Fibroblast of villous mesenchyme (primary cell): Measurements from ENCODE around the gene VAV3. TPM values are rescaled to one million over a fixed set of nuclear protein-coding genes. Genes with fewer than 3 reads are reported as not detected.

Experiments
- DNase-seq: peaks from one replicate; pipeline ENCODE4 v3.0.0-alpha.2; 2010; ENCODE audit warnings: low read depth
- H3K4me3 ChIP-seq: 2 replicates; pipeline ENCODE4 v1.5.1; 2011; ENCODE audit warnings: low read depth, mild to moderate bottlenecking, low read length
- total RNA-seq: library from RNA; depleted of rRNA; stranded (reverse); fragments of >200 nt; gene quantifications from 2 replicates; pipeline ENCODE4 v1.2.3, GENCODE V29; 2012
- TF ChIP-seq, protein P1 (sequence below): IDR thresholded peaks from 2 replicates; pipeline ENCODE4 v1.5.1; 2012; ENCODE audit warnings: low read depth, mild to moderate bottlenecking, low read length; ENCODE audit not compliant: insufficient read depth

The VAV3 gene
- total RNA-seq, 1 donor: 0.43 TPM

DNA sequence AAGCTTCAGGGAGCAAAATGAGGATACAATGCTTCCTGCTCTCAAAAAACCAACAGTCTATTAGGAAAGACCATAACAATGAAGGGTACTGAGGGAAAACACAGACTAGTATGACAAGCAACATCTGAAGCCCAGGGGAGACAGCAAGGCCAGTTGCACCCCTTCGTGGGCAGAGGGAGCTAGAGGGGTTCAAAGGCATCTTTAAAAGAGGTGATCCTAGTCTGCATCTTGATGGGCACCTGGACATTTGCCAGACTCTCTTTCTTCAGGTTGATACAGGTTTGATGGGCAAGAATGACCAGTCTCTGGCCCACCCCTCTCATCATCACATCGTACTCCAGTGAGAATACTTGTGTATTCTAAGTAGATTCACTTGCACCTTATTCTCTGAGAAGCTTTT is 177.7 kb downstream of the VAV3 start:
- no peak for DNase-seq

DNA sequence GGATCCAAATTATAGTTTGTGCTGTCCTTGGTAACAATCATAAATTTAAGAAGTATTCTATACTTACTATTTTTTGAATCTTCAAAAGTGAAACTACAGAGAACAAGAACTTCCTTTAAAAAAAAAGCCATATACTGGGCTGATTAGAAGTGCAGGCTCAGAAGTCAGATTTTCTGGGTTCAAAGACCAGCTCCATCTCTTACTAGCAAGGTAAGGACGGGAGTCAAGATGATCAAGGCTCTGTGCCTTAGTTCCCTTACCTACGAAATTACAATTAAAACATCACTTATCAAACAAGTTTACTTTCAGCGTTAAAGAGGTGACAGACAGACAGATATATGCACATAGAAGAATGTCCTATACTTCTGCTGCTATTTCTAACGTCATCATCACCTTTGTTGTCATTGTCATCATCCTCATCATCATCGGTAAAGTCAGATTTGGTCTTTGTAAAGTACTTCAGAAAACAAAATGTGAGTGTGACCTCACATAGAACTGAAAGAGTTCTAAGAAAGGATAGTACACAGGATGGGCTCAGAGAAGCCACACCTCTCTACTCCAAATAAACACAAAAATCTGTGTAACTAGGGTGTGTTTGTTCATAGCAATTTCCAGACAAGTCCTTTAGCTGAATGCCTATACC is 178.7 kb downstream of the VAV3 start:
- H3K4me3 ChIP-seq: no peak overlapping the region
- TF ChIP-seq, protein P1, sequence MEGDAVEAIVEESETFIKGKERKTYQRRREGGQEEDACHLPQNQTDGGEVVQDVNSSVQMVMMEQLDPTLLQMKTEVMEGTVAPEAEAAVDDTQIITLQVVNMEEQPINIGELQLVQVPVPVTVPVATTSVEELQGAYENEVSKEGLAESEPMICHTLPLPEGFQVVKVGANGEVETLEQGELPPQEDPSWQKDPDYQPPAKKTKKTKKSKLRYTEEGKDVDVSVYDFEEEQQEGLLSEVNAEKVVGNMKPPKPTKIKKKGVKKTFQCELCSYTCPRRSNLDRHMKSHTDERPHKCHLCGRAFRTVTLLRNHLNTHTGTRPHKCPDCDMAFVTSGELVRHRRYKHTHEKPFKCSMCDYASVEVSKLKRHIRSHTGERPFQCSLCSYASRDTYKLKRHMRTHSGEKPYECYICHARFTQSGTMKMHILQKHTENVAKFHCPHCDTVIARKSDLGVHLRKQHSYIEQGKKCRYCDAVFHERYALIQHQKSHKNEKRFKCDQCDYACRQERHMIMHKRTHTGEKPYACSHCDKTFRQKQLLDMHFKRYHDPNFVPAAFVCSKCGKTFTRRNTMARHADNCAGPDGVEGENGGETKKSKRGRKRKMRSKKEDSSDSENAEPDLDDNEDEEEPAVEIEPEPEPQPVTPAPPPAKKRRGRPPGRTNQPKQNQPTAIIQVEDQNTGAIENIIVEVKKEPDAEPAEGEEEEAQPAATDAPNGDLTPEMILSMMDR: no peak
- no peak for DNase-seq

More for the DNA sequence above, 177.7 kb downstream of the VAV3 start:
- H3K4me3 ChIP-seq: no peak overlapping the region
- TF ChIP-seq, protein P1: no peak

DNA sequence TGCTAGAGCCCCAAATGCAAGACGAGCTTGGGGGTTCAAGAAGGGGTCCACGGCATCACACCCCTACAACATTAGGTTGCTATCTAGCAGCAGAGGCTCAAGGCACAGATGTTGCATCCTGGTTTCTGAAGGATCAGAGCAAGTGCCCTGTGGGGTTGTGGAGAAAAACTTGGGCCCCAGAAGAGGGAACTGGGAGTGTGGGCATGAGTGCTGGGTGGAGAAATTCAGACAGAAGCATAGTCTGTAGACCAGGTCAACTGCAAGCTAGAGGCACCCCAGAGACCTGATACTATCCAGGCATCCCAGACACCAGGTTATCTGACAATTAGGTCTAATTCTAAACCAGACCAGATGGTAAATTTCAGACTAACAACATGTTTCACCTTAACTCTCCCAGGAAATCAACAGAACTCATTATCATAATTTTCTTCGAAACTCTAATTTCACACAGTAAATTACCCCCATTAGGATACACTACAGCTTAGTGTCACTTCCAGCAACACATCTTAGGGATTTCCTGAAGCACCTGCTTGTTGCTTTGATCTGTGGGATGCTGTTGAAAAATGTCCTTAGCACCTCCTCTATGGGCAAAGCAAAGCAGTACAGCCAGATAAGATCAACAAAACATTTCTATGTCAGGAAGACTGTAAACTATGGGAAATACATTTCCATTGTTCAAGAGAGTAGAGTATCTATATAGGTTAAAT is 179.3 kb downstream of the VAV3 start:
- TF ChIP-seq, protein P1: no peak
- no peak overlapping the region for H3K4me3 ChIP-seq
- no peak for DNase-seq

DNA sequence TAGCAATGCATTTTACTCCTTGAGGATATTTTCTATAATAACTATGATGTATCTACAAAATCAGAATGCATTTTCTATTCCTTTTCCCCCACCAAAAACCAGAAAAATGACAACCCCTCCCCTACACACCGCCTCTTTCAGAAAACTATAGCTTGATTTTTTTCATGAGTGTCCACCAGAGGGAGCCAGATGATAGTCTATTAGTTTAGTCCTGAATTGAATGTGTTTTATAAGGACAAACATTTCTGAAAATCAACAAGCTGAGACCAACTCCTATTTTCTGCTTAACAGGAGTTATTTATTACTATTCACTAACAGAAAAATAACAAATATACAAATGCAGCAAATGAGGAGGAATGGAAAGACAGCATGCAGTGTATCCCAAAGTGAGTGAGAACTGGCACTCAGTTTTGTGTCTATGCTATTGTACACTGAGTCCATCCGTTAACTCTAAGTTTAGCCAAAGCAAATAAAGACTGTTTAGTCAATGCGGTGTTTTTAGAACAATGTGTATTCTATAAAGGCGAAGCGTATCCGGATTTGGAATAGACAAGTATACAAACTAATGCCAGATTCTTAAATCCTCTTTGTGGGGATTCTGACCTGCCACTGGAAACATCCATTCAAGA is 182.6 kb downstream of the VAV3 start:
- peak; percentile 65 for DNase-seq
- TF ChIP-seq, protein P1: peak; percentile 70
- H3K4me3 ChIP-seq: no peak overlapping the region

DNA sequence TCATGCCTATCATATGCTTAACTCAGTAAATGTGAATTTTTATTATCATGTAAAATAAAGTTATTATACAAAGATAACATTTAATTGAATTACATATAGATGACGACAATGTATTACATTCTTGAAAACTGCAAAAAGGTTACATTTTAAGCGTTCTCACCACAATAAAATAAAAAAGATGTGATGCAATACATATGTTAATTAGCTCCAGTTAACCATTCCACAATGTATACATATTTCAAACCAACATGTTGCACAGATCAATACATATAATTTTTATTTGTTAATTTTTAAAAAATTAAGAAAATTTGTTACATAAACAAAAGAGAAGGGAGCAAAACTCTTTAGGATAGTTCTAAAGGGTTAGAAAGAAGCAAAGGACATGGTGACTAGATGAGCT is 183.7 kb downstream of the VAV3 start:
- TF ChIP-seq, protein P1: no peak

DNA sequence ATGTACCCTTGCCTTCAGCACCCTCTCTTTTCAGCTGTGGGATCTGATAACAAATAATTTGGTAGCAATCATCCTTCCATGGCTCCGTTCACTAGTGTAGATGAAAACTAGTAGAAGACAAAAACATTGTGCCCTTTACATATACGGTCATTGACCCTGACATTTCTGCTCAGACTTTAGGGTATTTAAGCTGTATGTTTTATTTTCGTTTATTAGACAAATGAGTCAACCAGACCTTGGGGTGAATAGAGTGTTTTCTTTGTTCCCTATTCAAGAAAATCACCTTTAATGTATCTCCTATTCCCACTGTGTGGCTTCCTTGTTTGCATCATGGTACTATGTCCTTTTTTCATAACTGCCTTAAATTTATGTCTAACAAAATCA is 187.3 kb downstream of the VAV3 start:
- TF ChIP-seq, protein P1: no peak
- H3K4me3 ChIP-seq: no peak overlapping the region
- no peak for DNase-seq

More for the DNA sequence above, 183.7 kb downstream of the VAV3 start:
- no peak overlapping the region for H3K4me3 ChIP-seq
- DNase-seq: no peak
